Parathyroid adenoma (tissue), 2 donors: Measurements from ENCODE around the gene EIF4E3.
A peak's percentile ranks its signal among the peaks of the same experiment; 100 is the strongest.

Experiments used
- H2AFZ ChIP-seq: fragments of 300-600 bp; sonication (generic); one replicate; pipeline ENCODE4 v1.7.0; 2017; ENCODE audit warnings: antibody characterized with exemption, mild to moderate bottlenecking
- H3K27ac ChIP-seq: fragments of 300-600 bp; sonication (generic); one replicate; pipeline ENCODE4 v1.7.0; 2017
- H3K27me3 ChIP-seq: fragments of 300-600 bp; sonication (generic); one replicate; pipeline ENCODE4 v1.7.0; 2017; ENCODE audit warnings: low read length; ENCODE audit not compliant: control insufficient read depth, insufficient read depth
- H3K36me3 ChIP-seq: fragments of 300-600 bp; sonication (generic); one replicate; pipeline ENCODE4 v1.7.0; 2017; ENCODE audit warnings: low read length; ENCODE audit not compliant: control insufficient read depth, insufficient read depth
- H3K4me1 ChIP-seq: fragments of 300-600 bp; sonication (generic); one replicate; pipeline ENCODE4 v1.7.0; 2017; ENCODE audit warnings: control low read depth
- H3K4me2 ChIP-seq: fragments of 300-600 bp; sonication (generic); one replicate; pipeline ENCODE4 v1.7.0; 2017; ENCODE audit warnings: low read length
- H3K4me3 ChIP-seq: fragments of 300-600 bp; sonication (generic); one replicate; pipeline ENCODE4 v1.7.0; 2017; ENCODE audit warnings: low read depth, low read length
- H3K79me2 ChIP-seq: fragments of 300-600 bp; sonication (generic); one replicate; pipeline ENCODE4 v1.7.0; 2017; ENCODE audit warnings: control low read depth
- H3K9ac ChIP-seq: fragments of 300-600 bp; sonication (generic); one replicate; pipeline ENCODE4 v1.7.0; 2017; ENCODE audit warnings: mild to moderate bottlenecking
- H3K9me3 ChIP-seq: fragments of 300-600 bp; sonication (generic); one replicate; pipeline ENCODE4 v1.7.0; 2017; ENCODE audit warnings: low read length; ENCODE audit not compliant: control insufficient read depth
- CTCF ChIP-seq: fragments of 300-600 bp; sonication (generic); IDR thresholded peaks from one replicate; pipeline ENCODE4 v1.7.0; 2017; ENCODE audit warnings: antibody characterized with exemption, mild to moderate bottlenecking
- donor health status: primary hyperparathyroidism.

EIF4E3 gene

GRCh38 chr3:71752831-71753700, 27.9 kb upstream of the EIF4E3 start:
- H3K27ac ChIP-seq, result peak overlapping the region; percentile 43
- H3K4me1 ChIP-seq, result no peaks in the 10 kb centered on the region
- H3K79me2 ChIP-seq, result peaks cover 2% of the 10 kb centered on the region
- peak overlapping the region; percentile 87 for H3K4me2 ChIP-seq
- H3K9me3 ChIP-seq, result no peaks in the 10 kb centered on the region
- H3K36me3 ChIP-seq, result no peaks in the 10 kb centered on the region
- peak overlapping the region; percentile 68 for H2AFZ ChIP-seq
- no peaks in the 10 kb centered on the region for H3K27me3 ChIP-seq
- no peak for TF ChIP-seq CTCF
- H3K4me3 ChIP-seq, result peak overlapping the region; percentile 61
- H3K9ac ChIP-seq, result no peak overlapping the region

GRCh38 chr3:71751602-71752001, 26.4 kb upstream of the EIF4E3 start:
- Histone ChIP-seq H3K9ac (no peak overlapping the region), H3K27ac (no peak overlapping the region), H3K36me3 (no peaks in the 10 kb centered on the region), H3K4me1 (no peaks in the 10 kb centered on the region), H3K79me2 (peaks cover 2% of the 10 kb centered on the region), H3K4me3 (no peak overlapping the region), H3K9me3 (no peaks in the 10 kb centered on the region), H3K4me2 (no peak overlapping the region), H3K27me3 (no peaks in the 10 kb centered on the region), H2AFZ (no peak overlapping the region)
- TF ChIP-seq CTCF, result no peak

- Histone ChIP-seq H3K79me2 (no peaks in the 10 kb centered on the region), H3K27me3 (no peaks in the 10 kb centered on the region), H3K36me3 (no peaks in the 10 kb centered on the region), H2AFZ (no peak overlapping the region), H3K4me1 (no peaks in the 10 kb centered on the region), H3K4me3 (no peak overlapping the region), H3K9ac (no peak overlapping the region), H3K9me3 (no peaks in the 10 kb centered on the region), H3K27ac (no peak overlapping the region), H3K4me2 (no peak overlapping the region)
- TF ChIP-seq CTCF, result no peak
Measured at GRCh38 chr3:71744738-71745137, 19.5 kb upstream of the EIF4E3 start.

GRCh38 chr3:71742621-71743020, 17.4 kb upstream of the EIF4E3 start:
- H3K27ac ChIP-seq, result no peak overlapping the region
- no peak for TF ChIP-seq CTCF
- no peak overlapping the region for H2AFZ ChIP-seq
- H3K4me1 ChIP-seq, result no peaks in the 10 kb centered on the region
- no peak overlapping the region for H3K4me2 ChIP-seq
- H3K9ac ChIP-seq, result no peak overlapping the region
- H3K9me3 ChIP-seq, result no peaks in the 10 kb centered on the region
- no peaks in the 10 kb centered on the region for H3K27me3 ChIP-seq
- no peaks in the 10 kb centered on the region for H3K36me3 ChIP-seq
- no peaks in the 10 kb centered on the region for H3K79me2 ChIP-seq
- H3K4me3 ChIP-seq, result no peak overlapping the region

- H3K4me2 ChIP-seq, result no peak overlapping the region
- H2AFZ ChIP-seq, result no peak overlapping the region
- no peak overlapping the region for H3K4me3 ChIP-seq
- H3K27me3 ChIP-seq, result no peaks in the 10 kb centered on the region
- no peak overlapping the region for H3K27ac ChIP-seq
- H3K79me2 ChIP-seq, result no peaks in the 10 kb centered on the region
- no peak overlapping the region for H3K9ac ChIP-seq
- H3K36me3 ChIP-seq, result no peaks in the 10 kb centered on the region
- TF ChIP-seq CTCF, result no peak
- no peaks in the 10 kb centered on the region for H3K9me3 ChIP-seq
- peaks cover 18% of the 10 kb centered on the region for H3K4me1 ChIP-seq
Measured at GRCh38 chr3:71734881-71735280, 9.7 kb upstream of the EIF4E3 start.
